Measurements from ENCODE around the gene KRTAP10-6.
"Not testable (repeated sequence)": the region's sequence is repeated elsewhere in the genome, so short reads cannot be mapped to it uniquely, and the experiment has no call there.

Gene KRTAP10-6

DNA sequence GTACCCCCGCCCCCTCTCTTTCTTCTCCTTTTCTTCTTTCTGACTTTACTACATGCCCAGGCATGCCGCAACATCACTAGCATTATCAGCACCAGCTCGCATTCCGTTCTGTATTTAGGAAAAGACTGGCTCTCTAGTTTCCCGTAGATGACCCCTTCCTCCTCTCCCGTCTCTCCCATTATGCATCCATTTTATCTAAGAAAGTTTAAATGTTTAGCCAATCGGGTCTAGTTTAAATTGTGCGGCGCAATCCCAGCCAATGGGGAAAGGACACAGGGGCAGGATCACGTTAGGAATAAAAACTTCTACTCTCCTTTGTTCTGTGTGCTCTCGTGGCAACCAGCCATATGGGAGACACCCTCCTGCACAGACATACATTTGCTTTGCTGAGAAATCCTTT, 5.8 kb upstream of the KRTAP10-6 start:
- DNase-seq: no peak

DNA sequence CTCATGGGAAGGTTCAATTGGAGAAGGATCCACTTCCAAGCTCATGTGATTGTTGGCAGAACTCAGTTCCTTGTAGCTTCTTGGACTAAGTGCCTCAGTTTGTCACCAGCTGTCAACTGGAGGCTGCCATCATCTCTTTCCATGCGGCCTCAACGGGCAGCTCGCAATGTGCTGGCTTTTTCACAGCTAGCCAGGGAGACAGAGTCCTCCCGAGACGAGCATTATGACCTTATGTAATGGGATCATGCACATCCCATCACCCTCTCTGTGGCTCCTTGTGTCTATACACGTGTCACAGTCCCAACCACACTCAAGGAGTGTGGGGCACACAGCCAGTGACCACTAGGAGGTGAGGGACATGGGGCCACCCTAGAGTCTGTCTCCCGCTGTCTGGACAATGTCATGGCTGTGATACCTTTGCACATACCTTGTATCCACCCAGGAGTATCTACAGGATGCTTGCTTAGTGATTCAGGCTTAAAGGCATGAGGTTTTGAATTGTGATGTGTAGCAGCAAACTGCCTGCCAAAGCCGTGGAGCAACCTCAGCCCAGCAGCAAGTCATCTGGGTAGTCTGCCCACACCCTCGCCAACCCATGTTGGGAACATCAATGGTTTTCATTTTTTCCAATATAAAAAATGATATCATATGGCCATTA, 3.9 kb upstream of the KRTAP10-6 start:
- DNase-seq: no peak

DNA sequence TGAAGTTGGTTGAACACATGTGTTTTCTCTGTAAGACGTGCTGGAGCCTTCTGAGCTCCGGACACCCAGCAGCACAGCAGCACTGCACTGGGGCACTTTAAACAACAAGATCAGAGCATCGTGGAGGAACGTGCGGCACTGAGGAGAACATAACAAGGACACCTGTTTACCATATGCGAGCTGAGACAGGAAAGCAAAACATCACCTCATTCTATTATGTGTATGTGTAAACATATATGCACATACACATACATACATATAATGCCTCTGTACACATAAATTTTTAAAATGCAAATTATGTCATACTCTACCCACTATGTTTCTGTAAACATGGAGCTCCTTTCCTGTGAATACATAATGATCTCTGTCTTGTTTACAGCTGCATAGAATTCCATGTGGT, 3.2 kb upstream of the KRTAP10-6 start:
- no peak for DNase-seq

DNA sequence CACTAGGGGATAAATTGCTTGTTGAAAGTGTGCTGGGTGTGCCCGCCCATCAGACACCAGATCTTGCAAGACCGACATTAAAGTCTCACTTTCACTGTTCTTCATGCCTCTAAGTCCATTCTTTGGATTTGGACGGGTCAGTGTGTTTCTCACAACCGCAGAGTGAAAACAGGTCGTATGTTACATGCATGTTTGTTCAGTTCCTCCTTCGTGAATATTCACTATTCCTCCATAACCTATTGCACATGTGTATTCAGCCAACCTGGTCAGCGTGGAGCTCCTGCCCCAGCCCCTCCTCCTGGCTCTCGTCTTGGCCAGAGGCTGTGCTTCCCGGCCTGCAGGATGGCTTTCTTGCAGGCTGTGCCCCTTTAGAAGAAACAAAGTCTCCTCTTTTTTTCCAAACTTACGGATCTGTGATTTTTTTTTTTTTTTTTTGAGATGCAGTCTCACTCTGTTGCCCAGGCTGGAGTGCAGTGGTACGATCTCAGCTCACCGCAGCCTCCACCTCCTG, 2.2 kb upstream of the KRTAP10-6 start:
- no peak for DNase-seq

DNA sequence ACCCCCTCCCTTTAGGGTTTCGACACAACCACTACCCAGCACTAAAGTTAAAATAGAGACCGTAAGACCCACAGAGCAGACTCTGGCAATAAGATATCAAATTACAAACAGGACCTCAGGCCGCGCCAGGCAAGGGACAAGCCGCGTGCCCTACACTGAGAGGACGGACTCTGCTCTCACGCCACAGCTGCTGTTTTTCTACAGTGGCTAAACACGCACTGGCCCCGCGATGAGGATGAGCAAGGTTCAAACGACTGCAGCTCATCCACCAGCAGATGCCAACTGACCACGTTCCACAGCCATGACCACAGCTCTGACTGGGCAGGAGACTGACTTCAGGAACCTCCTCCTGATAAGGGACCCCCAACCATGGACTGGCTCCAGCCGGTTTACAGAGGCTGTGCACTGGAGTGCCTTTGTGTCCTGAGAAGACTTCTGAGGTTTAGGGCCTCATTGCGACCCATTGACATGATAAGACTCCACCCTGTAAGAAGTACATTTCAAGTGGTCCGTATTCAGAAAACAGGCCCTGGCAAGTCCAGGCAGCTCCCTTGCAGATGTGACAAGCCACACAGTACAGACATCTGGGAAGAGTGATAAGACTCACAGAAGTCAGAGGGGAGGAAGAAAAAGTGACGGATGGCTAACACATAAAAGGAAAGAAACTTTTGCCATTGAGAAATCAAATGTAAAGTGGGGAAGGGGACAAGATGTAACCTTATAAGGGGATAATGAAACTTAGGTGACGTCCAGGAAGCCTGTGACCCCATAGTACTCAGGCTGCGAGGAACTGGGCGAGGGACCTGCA, 1.5 kb upstream of the KRTAP10-6 start:
- DNase-seq: no peak

DNA sequence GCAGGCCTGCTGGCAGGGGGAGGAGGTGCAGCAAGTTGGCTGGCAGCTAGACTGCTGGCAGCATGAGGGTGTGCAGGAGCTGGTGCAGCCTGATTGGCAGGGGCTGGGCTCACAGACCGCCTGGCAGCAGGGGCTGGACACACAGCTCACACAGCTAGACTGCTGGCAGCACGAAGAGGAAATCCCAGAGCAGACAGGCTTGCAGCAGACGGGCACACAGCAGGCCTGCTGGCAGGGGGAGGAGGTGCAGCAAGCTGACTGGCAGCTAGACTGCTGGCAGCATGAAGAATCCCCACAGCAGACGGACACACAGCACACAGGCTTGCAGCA, 539 bp downstream of the KRTAP10-6 start:
- DNase-seq: not testable (repeated sequence)

DNA sequence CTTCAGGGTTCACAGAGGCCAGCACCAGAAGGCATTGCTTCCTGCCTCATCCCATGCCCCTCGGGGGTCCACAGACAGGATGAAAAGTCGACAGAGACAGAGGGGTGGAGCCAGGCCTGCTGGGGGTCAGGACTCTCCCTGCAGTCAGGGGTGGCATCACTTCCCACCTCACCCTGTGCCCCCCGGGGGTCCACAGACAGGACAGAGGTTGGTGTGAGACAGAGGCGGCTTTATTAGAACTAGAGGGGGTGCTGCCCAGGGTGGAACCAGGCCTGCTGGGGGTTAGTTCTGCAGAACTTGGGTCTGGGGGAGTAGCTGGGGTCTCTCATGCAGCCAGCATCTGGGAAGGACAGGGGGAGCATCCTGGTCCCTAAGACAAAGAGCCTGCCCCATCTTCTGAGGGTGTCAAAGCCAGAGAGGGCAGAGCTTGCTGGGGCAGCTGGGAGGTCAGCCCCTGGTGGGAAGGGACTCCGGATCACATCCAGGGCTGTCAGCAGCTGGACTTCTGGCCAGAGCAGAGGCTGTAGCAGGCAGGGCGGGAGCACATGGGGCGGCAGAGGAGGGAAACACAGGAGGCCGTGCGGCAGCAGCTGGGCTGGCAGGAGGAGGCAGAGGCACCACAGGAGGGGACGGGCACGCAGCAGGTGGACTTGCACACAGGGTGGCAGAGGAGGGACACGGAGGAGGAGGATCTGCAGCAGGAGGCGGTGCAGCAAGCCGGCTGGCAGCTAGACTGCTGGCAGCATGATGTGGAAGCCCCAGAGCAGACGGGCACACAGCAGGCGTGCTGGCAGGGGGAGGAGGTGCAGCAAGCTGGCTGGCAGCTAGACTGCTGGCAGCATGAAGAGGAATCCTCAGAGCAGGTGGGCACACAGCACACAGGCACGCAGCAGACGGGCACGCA, 1.2 kb downstream of the KRTAP10-6 start:
- DNase-seq: not testable (repeated sequence)

DNA sequence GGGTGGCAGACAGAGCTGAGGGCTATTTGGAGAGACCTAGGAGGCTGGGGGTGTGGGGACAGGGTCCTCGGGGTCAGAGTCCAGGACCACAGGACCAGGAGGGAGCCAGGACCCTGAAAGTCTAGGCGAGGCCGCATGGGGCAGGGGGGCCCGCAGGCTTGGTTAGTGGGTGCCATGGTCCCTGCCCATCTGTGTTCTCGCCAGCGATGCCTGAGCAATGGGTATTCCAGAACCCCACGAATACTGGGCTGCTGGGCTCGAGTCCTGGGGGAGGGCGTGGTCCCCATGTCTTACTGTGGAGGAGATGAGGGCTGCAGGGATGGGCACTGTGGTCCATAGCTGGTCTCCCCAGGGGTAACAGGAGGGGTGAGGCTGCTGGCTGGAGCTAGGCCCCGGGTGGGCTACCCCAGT, 2.0 kb downstream of the KRTAP10-6 start:
- DNase-seq: no peak

DNA sequence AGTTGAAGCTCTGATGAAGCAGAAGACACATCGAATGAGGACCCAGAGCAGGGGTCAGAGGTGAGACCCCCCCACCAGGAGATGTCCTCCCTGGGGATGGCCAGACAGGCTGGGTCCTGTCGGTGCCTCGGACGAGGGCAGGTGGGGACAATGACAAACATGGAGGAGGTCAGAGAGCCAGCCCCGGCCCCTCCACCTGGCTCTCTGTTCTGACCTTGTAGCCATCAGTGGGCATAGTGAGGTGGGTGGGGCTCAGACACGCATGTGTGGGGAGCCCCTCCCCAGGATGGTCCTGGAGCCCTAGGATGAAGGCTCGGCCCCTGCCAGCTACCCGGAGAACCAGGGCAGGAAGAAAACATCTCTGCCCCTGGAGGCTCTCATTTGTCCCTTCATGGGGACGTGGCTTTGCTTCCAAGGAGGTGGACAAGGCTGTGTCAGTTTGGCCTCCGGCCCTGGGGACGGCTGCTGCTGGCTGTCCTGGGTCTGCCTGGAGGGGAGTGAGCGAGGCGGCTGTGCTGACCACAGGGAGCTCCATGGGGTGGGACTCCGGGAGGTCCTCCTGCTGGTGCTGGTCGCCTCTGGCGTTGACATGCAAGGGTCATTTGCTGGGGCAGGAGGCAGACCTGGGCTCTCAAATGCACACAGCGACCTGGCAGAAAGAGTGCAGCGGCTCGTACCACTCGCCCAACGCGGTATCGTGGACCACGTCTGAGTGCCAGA, 2.6 kb downstream of the KRTAP10-6 start:
- DNase-seq: no peak

DNA sequence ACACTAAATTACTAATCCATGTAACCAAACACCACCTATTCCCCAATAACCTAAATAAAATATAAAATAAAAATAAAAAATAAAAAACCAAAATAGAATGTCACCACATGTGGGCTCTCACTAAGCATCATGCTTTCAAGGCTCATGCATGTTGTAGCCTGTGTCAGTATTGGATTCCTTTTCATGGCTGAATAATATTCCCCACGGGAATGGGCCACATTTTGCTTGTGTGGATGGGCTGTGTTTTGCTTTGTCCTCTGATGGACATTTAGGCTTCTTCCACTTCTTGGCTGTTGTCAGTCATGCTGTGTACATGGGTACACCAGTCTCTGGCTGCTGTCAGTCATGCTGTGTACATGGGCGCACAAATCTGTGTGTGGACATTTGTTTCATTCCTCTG, 3.2 kb downstream of the KRTAP10-6 start:
- no peak for DNase-seq

DNA sequence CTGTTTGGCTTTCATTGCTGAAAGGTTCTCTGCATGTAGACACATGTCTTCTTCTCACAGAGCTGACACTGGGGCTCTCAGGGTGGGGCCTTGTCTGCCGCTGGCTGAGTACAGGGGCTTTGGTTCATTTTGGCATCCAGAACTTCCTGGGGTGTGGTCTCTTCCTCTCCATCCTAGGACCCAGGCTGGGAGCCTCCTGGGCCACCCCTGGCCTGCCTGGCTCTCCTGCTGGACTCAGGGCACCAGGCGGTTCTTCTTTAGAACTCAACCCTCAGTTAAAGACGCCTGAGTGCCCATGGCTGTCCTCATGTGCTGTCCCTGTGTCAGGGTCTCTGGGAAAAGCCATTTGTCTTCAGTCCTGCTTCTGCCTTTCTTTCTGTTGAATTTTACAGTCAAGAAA, 6.4 kb downstream of the KRTAP10-6 start:
- DNase-seq: no peak

DNA sequence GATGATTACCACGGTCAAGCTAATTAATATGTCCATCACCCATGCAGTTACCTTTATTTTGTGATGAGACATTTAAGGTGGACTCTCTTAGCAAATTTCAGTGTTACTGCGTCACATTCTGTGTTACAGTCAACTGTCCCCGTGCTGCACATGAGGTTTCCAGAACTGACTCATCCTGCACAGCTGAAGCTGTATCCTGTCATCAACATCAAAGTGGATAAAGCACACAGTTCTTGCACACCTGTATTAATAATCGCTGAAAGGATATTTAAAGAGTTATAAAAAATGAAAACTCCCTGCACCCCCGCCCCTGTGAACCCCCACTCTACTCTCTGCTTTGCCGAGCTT, 8.5 kb downstream of the KRTAP10-6 start:
- no peak for DNase-seq

DNA sequence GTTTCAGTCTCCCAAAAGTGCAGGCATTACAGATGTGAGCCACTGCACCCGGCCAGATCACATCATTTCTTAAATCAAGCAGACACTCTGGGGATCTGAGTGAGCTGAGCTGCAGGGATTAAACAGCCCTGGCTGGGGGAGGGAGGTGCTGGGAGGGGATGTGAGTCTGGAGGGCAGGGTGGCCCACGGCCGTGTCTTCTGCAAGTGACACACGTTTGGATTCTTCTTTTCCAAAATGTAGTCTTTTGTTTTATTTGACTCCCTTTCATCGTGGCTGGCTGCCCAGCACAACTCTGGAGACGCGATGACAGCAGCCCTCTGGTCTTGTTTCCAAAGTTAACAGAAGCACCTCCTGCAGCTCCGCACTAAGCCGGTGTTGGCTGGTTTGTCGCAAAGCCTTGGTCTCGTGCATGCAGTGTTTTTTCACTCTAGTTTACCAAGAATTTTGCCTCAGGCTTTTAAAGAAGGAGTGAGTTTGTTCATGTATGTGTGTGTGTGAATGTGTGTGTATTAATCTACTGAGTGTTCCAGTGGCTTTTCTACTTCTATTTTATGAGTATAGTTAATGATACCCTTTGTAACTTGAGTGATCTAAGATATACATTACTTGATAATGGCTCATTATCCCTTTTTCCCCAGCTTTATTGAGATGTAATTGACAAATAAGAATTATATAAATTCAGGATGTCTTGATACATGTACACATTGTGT, 9.1 kb downstream of the KRTAP10-6 start:
- no peak for DNase-seq

DNA sequence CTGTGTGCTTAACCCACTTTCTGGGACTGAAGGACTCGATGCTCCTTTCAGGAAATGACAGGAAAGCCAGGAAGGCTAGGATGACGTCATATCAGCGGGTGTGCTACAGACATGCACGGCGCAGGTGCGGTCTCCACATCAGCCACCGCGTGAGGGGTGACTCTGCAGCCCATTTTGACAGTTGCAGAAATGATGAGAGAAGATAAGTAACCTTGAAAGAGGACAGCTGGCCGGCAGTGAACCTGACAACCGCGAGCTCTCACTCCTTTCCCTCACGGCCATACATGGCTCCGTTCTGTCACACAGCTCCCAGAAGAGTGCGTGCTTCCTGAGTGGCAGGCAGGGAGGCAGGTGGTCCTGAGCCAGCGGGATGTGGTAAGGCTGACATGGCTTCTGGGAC, 10.2 kb downstream of the KRTAP10-6 start:
- no peak for DNase-seq

DNA sequence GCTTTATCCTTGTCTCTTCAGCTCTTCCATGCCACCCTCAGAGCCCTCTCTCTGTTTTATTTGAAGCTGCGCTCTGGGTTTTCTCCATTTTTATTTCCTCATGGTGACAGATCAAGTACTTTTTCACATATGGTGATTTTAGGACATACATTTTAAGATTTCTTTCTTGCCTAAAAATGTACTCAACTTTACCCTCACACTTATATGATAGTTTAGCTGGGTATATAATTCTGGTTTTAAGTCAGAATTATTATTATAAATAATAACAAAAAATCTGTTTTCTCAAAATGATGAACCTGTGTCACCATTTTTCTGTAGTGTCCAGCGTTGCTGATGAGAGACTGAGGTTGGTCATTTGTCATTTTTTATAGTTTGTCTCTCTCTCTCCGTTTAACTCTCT, 11.1 kb downstream of the KRTAP10-6 start:
- no peak for DNase-seq

DNA sequence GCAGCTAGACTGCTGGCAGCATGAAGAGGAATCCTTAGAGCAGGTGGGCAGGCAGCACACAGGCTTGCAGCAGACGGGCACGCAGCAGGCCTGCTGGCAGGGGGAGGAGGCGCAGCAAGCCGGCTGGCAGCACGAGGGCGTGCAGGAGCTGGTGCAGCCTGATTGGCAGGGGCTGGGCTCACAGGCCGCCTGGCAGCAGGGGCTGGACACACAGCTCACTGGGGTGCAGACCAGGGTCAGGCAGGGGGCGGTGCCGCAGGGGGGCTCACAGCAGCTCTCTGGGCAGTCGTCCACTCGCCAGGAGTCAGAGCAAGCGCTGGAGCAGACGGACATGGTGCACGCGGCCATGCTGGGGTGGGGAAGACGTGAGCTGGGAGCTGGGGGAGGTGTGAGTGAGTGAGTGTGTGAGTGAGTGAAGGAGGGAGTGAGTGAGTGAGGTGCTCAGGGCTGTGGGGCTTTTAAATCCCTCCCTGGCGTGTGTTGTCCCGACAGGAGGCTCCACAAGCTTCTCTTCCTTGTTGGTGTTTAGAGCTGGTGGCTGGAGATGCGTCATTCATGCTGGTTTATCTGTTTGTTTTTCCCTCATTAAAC, 12.0 kb downstream of the KRTAP10-6 start, which contains the start of gene KRTAP10-5:
Gene KRTAP10-5 (minus strand): TSS at position 374 of the 591 bp plus-strand sequence. CDS start 26 bp downstream, at position 348.
- not testable (repeated sequence) for DNase-seq

DNA sequence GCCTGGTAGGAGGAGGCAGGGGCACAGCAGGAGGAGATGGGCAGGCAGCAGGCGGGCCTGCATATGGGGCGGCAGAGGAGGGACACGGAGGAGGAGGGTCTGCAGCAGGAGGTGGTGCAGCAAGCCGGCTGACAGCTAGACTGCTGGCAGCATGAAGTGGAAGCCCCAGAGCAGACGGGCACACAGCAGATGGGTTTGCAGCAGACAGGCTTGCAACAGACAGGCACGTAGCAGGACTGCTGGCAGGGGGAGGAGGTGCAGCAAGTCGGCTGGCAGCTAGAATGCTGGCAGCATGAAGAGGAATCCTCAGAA, 12.5 kb downstream of the KRTAP10-6 start:
- no peak for DNase-seq

DNA sequence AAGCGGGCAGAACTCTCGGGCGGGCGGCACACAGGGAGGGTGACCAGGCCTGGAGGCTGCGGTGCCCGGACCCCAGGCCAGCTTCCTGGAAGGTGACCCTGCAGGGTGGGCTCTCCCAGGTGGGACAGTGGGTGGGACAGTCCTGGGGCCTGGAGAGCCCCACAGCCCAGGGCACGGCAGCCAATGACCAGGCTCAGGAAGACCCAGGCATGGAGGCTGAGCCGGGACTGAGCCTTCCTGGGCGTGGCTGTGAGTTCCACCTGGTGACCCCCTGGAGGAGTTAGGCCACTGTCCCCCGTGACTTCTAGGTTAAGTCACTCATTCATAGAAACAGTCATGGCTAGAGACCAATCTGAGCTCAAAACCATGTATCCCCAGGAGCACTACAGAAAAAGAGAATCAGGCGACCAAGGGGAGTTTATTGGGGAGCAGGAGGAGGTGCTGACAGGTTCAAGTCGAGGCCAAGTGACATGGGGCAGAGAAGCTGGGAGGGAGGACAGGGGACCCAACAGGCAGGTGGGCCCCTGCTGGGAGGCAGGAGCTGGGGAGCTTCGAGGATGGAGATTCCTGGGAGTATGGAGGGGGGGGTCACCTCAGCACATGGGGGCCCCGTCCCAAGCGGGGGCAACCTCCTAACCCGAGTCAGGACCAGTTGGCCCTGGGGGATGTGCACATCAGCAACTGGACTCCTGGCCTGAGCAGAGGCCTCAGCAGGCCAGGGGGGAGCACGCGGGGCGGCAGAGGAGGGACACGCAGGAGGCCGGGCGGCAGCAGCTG, 13.1 kb downstream of the KRTAP10-6 start:
- DNase-seq: no peak

DNA sequence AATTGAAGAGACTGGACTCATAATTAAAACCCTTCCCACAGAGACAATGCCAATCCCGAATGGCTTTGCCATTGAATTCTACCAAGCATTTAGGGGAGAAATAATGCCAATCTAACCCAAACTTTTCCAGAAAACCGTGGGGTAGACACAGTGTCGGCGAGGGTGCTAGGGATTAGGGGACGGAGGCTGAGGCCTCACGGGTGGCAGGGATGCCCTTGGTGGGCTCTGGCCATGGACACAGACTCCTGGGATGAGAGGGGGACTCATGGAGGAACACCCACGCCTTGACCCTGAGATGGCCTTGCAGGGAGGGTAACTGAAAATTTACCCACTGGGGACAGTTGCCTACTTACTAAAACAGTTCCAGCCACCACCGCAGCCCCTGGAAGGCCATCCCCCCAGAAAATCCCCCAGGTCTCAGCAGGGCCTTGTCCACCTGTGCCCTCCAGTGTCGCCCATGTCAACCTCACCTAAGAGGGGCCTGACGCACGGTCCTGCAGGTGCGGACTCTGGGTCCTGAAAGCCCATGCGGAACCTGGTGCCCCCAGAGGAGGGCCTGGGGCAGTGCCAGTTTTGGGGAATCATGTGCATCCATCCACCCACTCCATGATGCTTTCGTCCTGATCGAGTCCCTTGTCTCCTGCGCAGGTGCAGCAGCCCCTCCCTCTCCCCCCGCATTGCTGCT, 13.8 kb downstream of the KRTAP10-6 start:
- DNase-seq: no peak

DNA sequence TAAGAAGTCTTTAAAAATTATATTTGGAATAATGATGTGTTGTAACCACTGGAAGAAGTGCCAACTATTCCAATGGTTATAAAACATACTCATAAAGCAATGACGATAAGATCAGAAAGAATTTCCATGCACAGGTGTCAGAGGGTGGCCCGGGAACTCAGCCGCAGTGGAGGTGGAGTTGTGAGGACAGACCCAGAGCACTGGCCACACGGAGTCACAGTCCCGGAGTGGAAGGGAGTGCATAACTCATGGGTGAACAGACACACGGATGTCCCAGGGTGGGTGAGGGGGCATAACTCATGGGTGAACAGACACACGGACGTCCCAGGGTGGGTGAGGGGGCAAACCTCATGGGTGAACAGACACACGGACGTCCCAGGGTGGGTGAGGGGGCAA, 16.3 kb downstream of the KRTAP10-6 start:
- no peak for DNase-seq
